Cardiac septum (tissue), 1 donor: Measurements from ENCODE around the gene LECT2. TPM values are rescaled to one million over a fixed set of nuclear protein-coding genes. Genes with fewer than 3 reads are reported as not detected.

ENCODE experiments used
- DNase-seq: peaks from one replicate; pipeline ENCODE4 v3.0.0-alpha.2; 2020; ENCODE audit warnings: low spot score
- intact Hi-C: fragments of 100-400 bp; cut with DNase I; formaldehyde crosslinking; loops from one replicate; pipeline ENCODE4 v1.14.0; 2022
- long read RNA-seq: library from polyadenylated mRNA; unstranded; transcript quantifications from one replicate; pipeline ENCODE4 v2.0.0, GENCODE V29; 2021
- total RNA-seq: library from RNA; stranded (reverse); fragmentation: NEBNext Ultra II Directional; extraction: Animal tissue kit (Norgen Biotek cat#: 25700); gene quantifications from one replicate; pipeline ENCODE4 v1.2.1, GENCODE V29; 2021
- donor health status: DM: no; HTN: no; CAD: no.

The LECT2 gene
- not detected for total RNA-seq
- long read RNA-seq, result 0 reads

GRCh38 chr5:135954899-135955298 is at the start of gene LECT2:
TSS of gene LECT2 (minus strand) at chr5:135954983. CDS start at chr5:135954833, 150 bp downstream.
- intact Hi-C loops, result no loop called here
- no peak for DNase-seq

- DNase-seq, result no peak
- intact Hi-C loops, result no loop called here
Measured at GRCh38 chr5:136004436-136004835, 49.7 kb upstream of the LECT2 start.

GRCh38 chr5:136001466-136001981 is 46.7 kb upstream of the LECT2 start:
- DNase-seq, result no peak
- intact Hi-C loops, result no loop called here

- intact Hi-C loops, result no loop called here
- DNase-seq, result no peak
Measured at GRCh38 chr5:136000932-136001331, 46.1 kb upstream of the LECT2 start.

GRCh38 chr5:136000147-136000546 is 45.4 kb upstream of the LECT2 start:
- DNase-seq, result no peak
- intact Hi-C loops, result no loop called here

GRCh38 chr5:135999406-136000139 is 44.8 kb upstream of the LECT2 start:
- DNase-seq, result no peak
- intact Hi-C loops, result no loop called here

- intact Hi-C loops, result no loop called here
- no peak for DNase-seq
Measured at GRCh38 chr5:135998889-135999288, 44.1 kb upstream of the LECT2 start.

GRCh38 chr5:135997673-135998335 is 43.0 kb upstream of the LECT2 start:
- intact Hi-C loops, result no loop called here

GRCh38 chr5:135996611-135997010 is 41.8 kb upstream of the LECT2 start:
- intact Hi-C loops, result no loop called here
- no peak for DNase-seq

More at GRCh38 chr5:135997673-135998335, 43.0 kb upstream of the LECT2 start:
- no peak for DNase-seq

GRCh38 chr5:135995976-135996375 is 41.2 kb upstream of the LECT2 start:
- intact Hi-C loops, result no loop called here
- DNase-seq, result no peak

GRCh38 chr5:135993880-135994636 is 39.3 kb upstream of the LECT2 start:
- intact Hi-C loops, result no loop called here
- DNase-seq, result no peak

- intact Hi-C loops, result no loop called here
Measured at GRCh38 chr5:135993335-135993879, 38.6 kb upstream of the LECT2 start.

GRCh38 chr5:135991429-135991828 is 36.6 kb upstream of the LECT2 start:
- intact Hi-C loops, result no loop called here
- DNase-seq, result no peak

More at GRCh38 chr5:135993335-135993879, 38.6 kb upstream of the LECT2 start:
- DNase-seq, result no peak

- no peak for DNase-seq
- intact Hi-C loops, result no loop called here
Measured at GRCh38 chr5:135990528-135991255, 35.9 kb upstream of the LECT2 start.

GRCh38 chr5:135989686-135990085 is 34.9 kb upstream of the LECT2 start:
- intact Hi-C loops, result no loop called here
- no peak for DNase-seq

GRCh38 chr5:135988546-135988945 is 33.8 kb upstream of the LECT2 start:
- DNase-seq, result no peak
- intact Hi-C loops, result no loop called here

GRCh38 chr5:135986891-135987401 is 32.2 kb upstream of the LECT2 start:
- DNase-seq, result no peak
- intact Hi-C loops, result no loop called here

- intact Hi-C loops, result no loop called here
- no peak for DNase-seq
Measured at GRCh38 chr5:135986401-135986800, 31.6 kb upstream of the LECT2 start.

- DNase-seq, result no peak
- intact Hi-C loops, result no loop called here
Measured at GRCh38 chr5:135985951-135986350, 31.2 kb upstream of the LECT2 start.
